Mucosa of descending colon (tissue), 3 donors: ENCODE results near the gene FAM131B. TPM values are rescaled to one million over a fixed set of nuclear protein-coding genes. Genes with fewer than 3 reads are reported as not detected.

Source experiments
- ATAC-seq: fragments of 200-7000 bp; cut with Tn5 transposase; one replicate; pipeline ENCODE4 v1.9.1; 2020; ENCODE audit warnings: mild to moderate bottlenecking, moderate library complexity
- DNase-seq, 3 donors: peaks; one replicate each; pipeline ENCODE4 v3.0.0-alpha.2; 2020
- H3K36me3 ChIP-seq: fragments of 200-600 bp; one replicate; pipeline ENCODE4 v1.8.0; 2021; ENCODE audit warnings: low read depth, mild to moderate bottlenecking
- H3K4me1 ChIP-seq: fragments of 200-600 bp; one replicate; pipeline ENCODE4 v1.8.0; 2021; ENCODE audit warnings: low read depth, mild to moderate bottlenecking
- H3K4me3 ChIP-seq: fragments of 200-600 bp; one replicate; pipeline ENCODE4 v1.8.0; 2021; ENCODE audit warnings: mild to moderate bottlenecking
- H3K9me3 ChIP-seq: fragments of 200-600 bp; one replicate; pipeline ENCODE4 v1.8.0; 2021; ENCODE audit warnings: mild to moderate bottlenecking
- intact Hi-C, 2 donors: fragments of 100-400 bp; cut with DNase I in 1 of 2; cut with micrococcal nuclease in 1 of 2; formaldehyde crosslinking; loops; one replicate each; pipeline versions ENCODE4 v1.11.0 to v1.11.1; 2022; cut with DNase I, micrococcal nuclease
- total RNA-seq, 3 donors: library from RNA; stranded (reverse); fragmentation: NEBNext Ultra II Directional in 2 of 3; extraction: Animal tissue kit (Norgen Biotek cat#: 25700) in 2 of 3; gene quantifications; one replicate each; pipeline versions ENCODE4 v1.2.1 to v1.2.4, GENCODE V29; 2021 to 2023
- TF ChIP-seq, protein P1 (sequence below): fragments of 200-600 bp; IDR thresholded peaks from one replicate; pipeline ENCODE4 v1.8.0; 2022; ENCODE audit warnings: antibody characterized with exemption, mild to moderate bottlenecking
- donor health status: DM: no; HTN: no; CAD: no; lungs with moderate emphysema.
- donor health status: DM: no; HTN: no; CAD: no.
- donor health status: DM: no; HTN: yes; CAD: no.

FAM131B gene
- total RNA-seq, 3 donors from 2014 or later, result 0.43 to 6.2 (median 1.6) TPM

DNA sequence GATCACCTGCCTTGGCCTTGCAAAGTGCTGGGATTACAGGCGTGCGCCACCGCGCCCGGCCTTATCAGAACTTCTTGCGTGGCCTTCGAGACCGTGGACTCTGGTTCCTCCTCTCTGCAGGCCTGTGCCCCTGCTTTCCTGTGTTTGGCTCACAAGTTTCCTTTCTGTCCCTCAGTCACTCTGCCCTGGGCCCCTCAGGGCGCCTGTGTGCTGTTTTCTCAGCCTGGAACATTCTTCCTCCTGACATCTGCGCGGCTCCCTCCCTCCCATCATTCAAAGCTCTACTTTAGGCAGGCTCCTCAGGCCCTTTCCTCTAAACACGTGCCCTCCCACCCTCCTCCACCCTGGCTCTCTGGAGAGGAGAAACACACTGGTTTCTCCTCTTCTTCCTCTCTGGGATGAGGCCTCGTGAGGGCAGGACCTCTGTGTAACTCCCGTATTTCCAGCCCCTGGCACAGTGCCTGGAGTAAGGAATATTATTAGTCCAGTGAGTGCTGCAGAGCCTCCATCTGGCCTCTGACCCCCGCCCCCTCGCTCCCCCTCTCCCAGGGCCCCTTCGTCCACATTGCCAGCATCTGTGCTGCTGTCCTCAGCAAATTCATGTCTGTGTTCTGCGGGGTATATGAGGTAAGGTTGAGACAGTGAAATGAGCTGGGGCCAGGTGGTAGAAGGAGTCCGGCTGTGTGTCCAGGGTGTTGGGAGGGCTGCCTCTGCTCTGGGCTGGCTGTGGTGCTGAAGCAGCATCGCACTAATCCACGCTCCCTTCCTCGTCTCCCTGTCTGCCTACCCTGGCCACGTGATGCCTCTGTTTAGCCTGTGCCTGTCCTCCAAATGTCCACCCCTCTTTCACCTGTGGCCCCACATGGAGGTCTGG lies 39.5 kb downstream of the FAM131B start:
- H3K36me3 ChIP-seq, result no peaks in the 10 kb centered on the region
- H3K4me1 ChIP-seq, result peaks cover 9% of the 10 kb centered on the region
- intact Hi-C loops, result no loop called here
- no peaks in the 10 kb centered on the region for H3K9me3 ChIP-seq
- H3K4me3 ChIP-seq, result no peak overlapping the region
- DNase-seq, result no peak
- TF ChIP-seq, protein P1, sequence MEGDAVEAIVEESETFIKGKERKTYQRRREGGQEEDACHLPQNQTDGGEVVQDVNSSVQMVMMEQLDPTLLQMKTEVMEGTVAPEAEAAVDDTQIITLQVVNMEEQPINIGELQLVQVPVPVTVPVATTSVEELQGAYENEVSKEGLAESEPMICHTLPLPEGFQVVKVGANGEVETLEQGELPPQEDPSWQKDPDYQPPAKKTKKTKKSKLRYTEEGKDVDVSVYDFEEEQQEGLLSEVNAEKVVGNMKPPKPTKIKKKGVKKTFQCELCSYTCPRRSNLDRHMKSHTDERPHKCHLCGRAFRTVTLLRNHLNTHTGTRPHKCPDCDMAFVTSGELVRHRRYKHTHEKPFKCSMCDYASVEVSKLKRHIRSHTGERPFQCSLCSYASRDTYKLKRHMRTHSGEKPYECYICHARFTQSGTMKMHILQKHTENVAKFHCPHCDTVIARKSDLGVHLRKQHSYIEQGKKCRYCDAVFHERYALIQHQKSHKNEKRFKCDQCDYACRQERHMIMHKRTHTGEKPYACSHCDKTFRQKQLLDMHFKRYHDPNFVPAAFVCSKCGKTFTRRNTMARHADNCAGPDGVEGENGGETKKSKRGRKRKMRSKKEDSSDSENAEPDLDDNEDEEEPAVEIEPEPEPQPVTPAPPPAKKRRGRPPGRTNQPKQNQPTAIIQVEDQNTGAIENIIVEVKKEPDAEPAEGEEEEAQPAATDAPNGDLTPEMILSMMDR, result no peak
- no peak for ATAC-seq

DNA sequence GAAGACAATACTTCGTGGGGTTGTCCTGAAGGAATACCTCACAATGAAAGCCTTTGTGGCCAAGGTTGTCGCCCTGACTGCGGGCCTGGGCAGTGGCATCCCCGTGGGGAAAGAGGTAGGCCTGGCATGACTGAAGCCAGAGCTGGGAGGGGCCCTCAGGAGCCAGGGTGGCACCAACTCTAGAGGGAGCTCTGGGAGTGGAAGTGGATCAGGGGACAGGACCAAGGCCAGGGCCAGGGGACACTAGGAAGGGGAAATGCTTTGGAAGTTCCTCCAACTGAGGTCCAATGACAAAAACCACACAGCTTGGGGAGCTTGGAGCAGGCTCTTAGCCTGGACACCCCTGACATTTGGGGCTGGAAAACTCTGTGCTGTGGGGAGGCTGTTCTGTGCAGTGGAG lies 40.8 kb downstream of the FAM131B start:
- Histone ChIP-seq H3K9me3 (no peaks in the 10 kb centered on the region), H3K4me1 (peaks cover 9% of the 10 kb centered on the region), H3K36me3 (no peaks in the 10 kb centered on the region), H3K4me3 (no peak overlapping the region)
- DNase-seq, result peak in 2 of 3 donors; percentile 71
- intact Hi-C loops, result no loop called here
- peak; percentile 79 for ATAC-seq
- TF ChIP-seq, protein P1, result no peak

DNA sequence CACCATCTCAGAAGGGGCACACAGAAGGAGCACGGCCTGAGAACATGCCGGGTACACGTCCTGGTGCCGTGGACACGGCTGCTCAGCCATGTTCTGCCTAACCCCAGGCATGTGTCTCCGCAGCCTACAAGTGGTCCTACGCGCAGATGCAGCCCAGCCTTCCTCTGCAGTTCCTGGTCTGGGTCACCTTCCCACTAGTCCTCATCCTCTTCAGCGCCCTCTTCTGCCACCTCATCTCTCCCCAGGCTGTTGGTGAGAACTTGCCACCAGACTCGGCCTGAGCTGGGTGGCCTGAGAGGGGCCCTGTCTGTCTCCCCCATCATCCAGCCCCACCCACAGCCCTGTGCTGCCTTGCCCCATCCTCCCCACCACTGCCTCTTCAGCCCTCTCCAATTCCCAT lies 41.3 kb downstream of the FAM131B start:
- intact Hi-C loops, result no loop called here
- Histone ChIP-seq H3K9me3 (no peaks in the 10 kb centered on the region), H3K36me3 (no peaks in the 10 kb centered on the region), H3K4me1 (peaks cover 9% of the 10 kb centered on the region), H3K4me3 (no peak overlapping the region)
- ATAC-seq (no peak), DNase-seq (no peak)
- TF ChIP-seq, protein P1, result no peak

DNA sequence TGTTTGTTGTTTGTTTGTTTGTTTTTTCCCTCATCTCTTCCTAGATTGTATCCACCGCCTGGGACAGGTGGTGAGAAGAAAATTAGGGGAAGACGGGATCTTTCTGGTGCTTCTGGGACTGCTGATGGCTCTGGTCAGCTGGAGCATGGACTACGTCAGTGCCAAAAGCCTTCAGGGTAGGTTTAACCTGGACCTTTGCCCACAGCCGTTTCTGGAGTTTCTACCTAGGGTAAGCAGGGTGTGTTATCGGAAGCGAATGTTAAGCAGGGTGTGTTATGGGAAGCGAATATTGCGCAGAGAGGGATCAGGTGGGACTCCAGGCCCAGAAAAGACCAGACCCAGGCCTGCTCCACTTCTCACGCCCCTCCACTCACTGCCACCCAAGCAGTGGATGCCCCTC lies 41.9 kb downstream of the FAM131B start:
- Histone ChIP-seq H3K4me1 (peaks cover 9% of the 10 kb centered on the region), H3K4me3 (no peak overlapping the region), H3K36me3 (no peaks in the 10 kb centered on the region), H3K9me3 (no peaks in the 10 kb centered on the region)
- TF ChIP-seq, protein P1, result no peak
- intact Hi-C loops, result no loop called here
- ATAC-seq (peak; percentile 86), DNase-seq (peak in 2 of 3 donors; percentile 42 to 80)

DNA sequence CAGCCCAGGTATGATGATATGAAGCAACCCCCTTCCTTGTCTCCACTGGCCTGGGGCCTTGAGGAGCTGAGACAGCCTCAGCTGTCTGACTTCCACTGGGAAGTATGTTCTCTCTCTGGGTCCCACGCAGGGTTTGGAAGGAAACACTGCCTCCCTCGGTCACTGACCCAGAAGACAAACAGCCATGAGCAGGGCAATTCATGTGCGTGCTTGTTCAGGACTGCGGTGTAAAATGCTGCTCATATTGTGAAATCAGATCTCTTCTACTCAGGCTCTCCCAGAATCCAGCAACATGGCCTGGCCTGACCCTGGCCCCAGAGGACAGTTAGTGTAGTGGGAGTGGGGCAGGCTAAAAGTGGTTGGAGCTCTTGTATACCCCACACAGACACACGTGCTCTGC lies 43.9 kb downstream of the FAM131B start:
- DNase-seq (no peak), ATAC-seq (no peak)
- Histone ChIP-seq H3K9me3 (no peaks in the 10 kb centered on the region), H3K36me3 (no peaks in the 10 kb centered on the region), H3K4me1 (peaks cover 9% of the 10 kb centered on the region), H3K4me3 (no peak overlapping the region)
- intact Hi-C loops, result no loop called here
- TF ChIP-seq, protein P1, result no peak
